ENCODE results near the gene SAG.
"Not testable (repeated sequence)": the region's sequence is repeated elsewhere in the genome, so short reads cannot be mapped to it uniquely, and the experiment has no call there.

SAG gene

DNA sequence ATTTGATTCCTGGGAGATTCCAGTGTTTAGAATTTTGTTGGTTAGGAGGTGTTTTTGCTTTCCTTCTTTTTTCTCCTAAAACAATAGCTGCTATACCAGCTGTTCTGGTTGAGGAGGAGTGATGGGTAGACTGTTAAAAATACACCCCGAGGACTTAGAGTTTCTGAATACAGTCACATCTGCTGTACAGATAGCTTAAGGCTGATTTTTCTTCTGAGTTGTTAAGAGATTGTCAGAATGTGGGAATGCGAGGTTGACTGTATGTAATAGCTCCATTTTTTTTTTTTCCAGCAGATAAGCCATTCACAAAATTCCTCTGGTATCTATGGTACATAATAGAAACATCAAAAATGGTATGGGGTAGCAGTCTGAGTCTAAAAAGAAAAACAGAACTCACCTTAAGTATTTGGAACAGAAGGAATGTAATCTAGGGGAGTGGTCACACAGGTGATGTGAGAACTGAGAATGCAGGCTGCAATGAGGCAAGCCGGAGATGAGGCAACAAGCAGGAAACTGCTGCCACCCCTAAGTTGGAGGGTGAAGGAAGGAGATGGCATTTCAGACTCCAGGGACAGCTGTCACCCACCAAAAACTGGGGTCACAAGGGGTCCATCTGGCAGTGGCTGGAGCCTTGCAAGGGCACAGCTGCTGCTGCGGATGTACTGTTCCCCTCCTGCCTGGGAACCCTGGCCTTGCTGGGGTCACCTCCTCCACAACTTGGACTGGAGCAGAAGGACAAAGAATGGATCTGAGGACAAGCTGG lies 49.1 kb downstream of the SAG start:
- no peak for DNase-seq (ENCODE audit: low spot score)

GRCh38 chr2:233358335-233358734 lies 50.7 kb downstream of the SAG start:
- DNase-seq (ENCODE audit: low spot score) = no peak

GRCh38 chr2:233358947-233359346 lies 51.3 kb downstream of the SAG start:
- DNase-seq (ENCODE audit: low spot score) = no peak

GRCh38 chr2:233359823-233360222 lies 52.2 kb downstream of the SAG start:
- DNase-seq (ENCODE audit: low spot score) = no peak

DNA sequence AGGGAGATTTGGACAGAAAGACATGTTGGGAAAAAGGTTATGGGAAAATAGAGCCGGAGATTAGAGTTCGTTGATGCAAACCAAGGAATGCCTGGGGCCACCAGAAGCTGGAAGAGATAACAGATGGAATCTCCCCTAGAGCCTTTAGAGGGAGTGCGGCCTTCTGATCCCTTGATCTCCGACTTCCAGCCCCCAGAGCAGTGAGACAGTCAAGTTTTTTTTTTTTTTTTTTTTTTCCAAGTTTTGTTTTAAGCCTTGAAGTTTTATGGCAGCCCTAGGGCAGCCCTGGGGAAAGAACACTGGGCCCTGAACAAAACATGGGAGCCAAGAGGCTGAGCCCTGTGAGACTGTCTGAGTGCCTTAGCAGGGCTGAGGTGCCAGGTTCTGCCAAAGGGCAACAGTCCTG lies 53.2 kb downstream of the SAG start:
- DNase-seq (ENCODE audit: low spot score) = no peak

DNA sequence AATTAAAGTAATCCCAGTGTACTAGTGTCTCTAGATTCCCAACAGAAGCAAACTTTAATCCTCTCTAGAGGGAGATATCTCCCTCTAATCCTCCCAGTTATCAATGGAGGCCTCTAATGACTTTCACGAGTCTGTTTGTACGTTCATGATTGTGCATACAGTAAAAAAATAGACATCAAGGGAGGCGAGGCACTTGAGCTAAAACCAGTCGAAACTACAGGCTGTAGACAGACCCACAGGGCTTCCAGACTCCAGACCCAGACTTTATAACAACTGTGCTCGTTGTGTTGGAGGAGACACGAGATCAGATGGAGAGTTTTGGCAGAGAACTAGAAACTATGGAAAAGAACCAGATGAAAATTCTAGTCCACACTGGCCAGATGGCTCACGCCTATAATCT lies 53.7 kb downstream of the SAG start:
- DNase-seq (ENCODE audit: low spot score) = no peak

GRCh38 chr2:233362742-233363141 lies 55.1 kb downstream of the SAG start:
- no peak for DNase-seq (ENCODE audit: low spot score)

DNA sequence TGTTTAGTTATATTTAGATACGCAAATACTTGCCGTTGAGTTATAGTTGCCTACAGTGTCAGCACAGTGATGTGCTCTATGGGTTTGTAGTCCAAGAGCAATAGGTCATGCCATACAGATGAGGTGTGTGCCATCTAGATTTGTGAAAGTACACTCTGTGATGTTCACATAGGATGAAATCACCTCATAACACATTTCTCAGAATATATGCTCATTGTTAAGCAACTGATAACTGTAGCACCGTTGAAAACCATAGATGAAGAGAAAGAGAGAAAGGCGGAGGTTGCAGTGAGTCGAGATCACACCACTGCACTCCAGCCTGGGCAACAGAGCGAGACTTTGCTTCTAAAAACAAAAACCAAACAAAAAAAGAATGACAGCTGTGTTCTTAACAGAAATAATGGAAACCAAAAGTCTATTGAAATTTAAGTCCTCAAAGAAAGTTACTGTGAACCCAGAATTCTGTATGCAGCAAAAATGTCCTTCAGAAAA lies 56.2 kb downstream of the SAG start:
- no peak for DNase-seq (ENCODE audit: low spot score)

GRCh38 chr2:233365861-233366520 lies 58.4 kb downstream of the SAG start:
- no peak for DNase-seq (ENCODE audit: low spot score)

DNA sequence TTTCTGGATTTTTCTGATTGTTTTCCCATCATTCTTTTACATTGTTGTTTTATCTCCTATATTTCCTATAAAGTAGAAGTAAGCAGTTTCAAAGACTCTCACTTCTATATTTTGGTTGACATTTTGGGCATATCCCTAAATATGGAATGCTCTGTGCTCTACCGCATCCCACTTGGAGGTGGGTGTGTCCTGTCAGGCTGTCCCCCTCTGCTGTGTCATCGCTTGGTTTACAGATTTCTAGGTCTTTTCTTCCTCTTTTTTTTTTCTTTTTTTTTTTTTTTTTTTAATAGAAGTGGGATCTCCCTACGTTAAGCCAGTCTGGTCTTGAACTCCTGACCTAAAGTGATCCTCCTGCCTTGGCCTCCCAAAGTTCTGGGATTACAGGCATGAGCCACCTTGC lies 60.0 kb downstream of the SAG start:
- DNase-seq (ENCODE audit: low spot score) = no peak

DNA sequence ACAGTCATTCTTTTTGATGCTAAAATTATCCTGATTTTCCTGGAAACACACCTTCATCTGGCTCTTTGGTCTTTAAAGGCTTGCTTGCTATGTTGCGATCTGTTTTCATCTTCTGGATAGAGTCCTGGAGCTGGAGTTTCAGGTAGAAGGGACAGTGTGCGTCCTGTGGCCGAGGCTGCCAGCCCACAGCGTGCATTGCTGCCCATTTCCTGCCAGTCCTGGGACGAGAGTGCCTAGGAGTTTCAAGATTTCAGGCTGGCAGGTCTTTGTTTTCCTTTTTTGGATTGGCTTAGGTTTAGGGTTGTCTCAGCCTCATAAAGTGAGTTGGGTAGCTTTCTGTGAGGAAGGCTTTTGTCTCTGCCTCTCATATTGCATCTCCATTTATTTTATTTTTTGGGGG lies 61.1 kb downstream of the SAG start:
- DNase-seq (ENCODE audit: low spot score) = no peak

DNA sequence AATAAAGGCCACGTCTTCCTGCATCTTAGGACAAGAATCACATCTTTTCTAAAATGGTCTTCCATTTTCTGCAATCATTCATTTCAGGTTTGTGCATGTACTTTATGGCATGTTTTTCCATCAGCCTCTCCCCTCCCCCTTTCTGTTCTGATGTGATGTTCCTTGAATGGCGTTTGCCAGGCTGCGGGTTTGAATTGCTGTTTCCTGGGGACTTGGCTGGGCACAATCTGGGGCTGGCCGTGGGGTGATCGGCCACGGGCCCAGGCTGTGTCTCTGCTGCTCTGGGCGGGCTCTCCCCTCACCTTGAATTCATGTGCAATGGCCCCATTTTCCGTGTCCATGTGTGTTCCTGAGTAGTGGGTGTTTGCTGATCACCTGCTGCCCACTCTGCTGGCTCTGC lies 61.8 kb downstream of the SAG start:
- no peak for DNase-seq (ENCODE audit: low spot score)

DNA sequence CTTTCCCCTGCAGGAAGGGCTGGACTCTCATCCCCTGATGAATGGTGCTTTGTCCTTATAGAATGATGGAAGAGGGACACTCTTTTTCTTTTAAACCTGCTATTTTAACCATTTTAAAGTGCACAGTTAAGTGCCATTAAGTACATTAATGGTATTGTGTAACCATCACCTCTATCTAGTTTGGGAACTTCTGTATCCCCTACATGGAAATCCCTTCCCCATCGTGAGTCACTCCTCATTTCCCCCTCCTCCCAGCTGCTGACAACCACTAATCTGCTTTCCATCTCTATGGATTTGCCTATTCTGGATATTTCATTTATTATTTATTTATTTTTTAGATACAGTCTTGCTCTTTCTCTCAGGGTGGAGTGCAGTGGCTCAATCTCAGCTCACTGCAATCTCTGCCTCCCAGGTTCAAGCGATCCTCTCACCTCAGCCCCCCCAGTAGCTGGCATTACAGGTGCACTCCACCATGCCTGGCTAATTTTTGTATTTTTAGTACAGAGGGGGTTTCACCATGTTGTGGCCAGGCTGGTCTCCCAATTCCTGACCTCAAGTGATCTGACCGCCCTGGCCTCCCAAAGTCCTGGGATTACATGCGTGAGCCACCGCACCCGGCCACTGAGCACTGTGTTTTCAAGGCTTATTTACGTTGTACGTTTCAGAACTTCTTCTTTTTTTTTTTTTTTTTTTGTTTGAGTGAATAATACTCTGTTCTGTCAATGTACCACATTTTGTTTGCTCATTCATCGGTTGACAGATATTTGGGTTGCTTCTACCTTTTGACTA lies 62.5 kb downstream of the SAG start:
- no peak for DNase-seq (ENCODE audit: low spot score)

- DNase-seq (ENCODE audit: low spot score) = no peak
These were observed 64.0 kb downstream of the SAG start for GRCh38 chr2:233371641-233372040.

DNA sequence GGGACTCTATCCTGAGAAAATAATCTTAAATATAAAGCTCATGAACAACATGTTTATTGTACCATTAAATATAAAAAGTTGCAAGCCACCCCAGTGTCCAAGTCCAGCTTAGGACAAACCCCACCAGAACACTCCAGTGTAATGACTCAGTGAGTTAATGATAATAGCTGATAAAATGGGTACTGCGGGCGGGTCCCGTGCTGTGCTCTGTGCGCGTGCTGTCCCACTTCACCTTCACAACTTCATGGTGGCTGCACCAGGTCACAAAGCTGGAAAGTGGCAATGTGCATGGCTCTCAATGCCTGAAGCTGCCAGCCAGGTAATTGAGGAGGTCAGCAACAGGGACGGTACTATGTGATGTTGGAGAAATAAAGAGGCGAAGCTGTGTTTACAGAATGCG lies 65.2 kb downstream of the SAG start:
- no peak for DNase-seq (ENCODE audit: low spot score)

GRCh38 chr2:233373316-233373715 lies 65.7 kb downstream of the SAG start:
- DNase-seq (ENCODE audit: low spot score) = no peak

DNA sequence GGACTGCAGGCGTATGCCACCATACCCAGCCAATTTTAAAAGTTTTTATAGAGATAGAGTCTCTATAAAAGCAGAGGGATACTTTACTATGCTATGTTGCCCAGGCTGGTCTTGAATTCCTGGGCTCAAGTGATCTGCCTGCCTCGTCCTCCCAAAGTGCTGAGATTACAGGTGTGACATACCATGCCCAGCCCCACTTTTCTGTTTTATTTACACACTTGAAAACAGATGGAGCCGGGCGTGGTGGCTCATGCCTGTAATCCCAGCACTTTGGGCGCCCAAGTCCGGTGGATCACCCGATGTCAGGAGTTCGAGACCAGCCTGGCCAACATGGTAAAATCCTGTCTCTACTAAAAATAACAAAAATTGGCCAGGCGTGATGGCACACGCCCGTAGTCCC lies 67.2 kb downstream of the SAG start:
- DNase-seq (ENCODE audit: low spot score) = not testable (repeated sequence)

DNA sequence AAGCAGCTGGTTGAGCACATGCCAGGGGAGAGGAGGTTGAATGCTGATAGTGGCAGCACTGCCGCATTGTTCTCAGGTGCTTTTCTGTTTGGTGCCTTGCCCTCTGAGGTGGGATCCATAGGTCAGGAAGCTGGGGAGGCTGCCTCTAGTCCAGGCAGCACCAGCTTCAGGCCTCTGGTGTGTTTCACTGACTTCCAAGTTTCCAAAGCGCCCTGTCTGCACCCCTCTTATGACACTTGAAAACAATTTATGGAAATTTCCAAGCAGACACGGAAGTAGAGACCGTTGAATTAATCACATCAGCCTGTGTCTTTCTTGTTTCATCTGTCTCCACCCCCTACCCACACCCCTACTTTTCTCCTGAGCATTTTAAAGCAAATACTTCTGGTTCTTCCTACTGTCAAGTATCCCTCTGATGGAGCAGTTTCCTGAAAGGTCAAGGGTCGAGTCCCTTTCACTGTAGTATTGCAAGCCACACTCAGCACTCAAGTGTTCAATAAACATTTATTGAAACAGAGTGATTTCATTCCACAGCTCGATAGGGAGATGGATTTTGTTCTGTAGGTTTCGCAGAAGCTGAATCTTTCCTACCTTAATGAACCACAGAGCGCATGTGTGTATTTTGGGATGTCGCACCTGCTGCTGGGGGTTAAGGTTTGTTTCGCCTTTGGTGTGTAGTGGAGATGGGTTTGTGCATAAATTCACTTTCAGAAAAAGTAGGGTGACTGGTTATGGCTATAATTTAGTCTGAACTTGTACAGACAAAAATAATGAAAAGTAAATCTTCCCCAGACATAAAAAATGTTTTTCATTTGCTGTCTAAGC lies 68.1 kb downstream of the SAG start:
- no peak for DNase-seq (ENCODE audit: low spot score)

- DNase-seq (ENCODE audit: low spot score) = no peak
These were observed 71.4 kb downstream of the SAG start for GRCh38 chr2:233379034-233379433.

- no peak for DNase-seq (ENCODE audit: low spot score)
These were observed 71.8 kb downstream of the SAG start for GRCh38 chr2:233379441-233379840.

DNA sequence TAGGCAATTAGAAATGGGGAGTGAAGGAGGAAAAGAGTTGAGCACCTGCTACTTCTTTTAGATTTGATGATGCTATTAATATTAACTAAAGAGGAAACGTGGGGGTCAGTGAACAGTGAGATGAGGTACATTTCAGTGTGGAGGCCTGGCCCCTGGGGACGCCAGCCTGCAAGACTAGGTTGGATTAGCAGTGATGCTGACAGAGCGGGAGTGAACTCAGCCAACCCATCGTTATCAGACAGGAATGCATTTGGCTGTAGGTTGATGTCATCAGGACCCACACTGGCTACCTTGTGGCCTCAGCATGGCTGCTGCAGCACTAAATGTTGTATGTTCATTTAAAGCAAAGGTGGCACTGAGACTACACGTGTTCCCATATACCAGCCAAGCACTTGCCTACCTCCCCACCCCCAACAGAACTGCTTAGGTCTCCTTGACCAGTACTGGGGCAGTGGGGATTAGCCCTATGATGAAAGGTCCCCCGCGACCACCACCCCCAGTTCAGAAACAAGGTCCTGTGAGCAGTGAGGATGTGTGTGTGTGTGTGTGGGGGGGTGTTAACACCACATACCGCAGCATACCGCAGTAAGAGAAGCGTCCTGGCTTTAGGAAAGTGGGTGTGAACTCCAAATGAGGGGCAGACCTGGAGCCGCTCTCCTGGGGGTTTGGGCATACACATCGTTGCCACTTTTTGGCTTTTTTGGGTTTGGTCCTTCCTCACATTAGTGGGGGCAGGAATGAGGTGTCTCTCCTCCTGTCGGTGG lies 72.7 kb downstream of the SAG start:
- DNase-seq (ENCODE audit: low spot score) = no peak

All from Ammon's horn (tissue), 1 donor.